NCI-H187 treated with DMSO at 0.1 percent for 48 hours (cell line): ENCODE data around the gene REL.
"Not testable (repeated sequence)": the region's sequence is repeated elsewhere in the genome, so short reads cannot be mapped to it uniquely, and the experiment has no call there.

Experiments
- DNase-seq: peaks from one replicate; lab custom pipeline; 2025; lab: John Stamatoyannopoulos, UW

The REL gene

GRCh38 chr2:60925994-60926740, 44.8 kb downstream of the REL start:
- peak; percentile 77 for DNase-seq

GRCh38 chr2:60926741-60927552, 45.6 kb downstream of the REL start:
- no peak for DNase-seq

- DNase-seq, result not testable (repeated sequence)
Measured at GRCh38 chr2:60932061-60932460, 50.7 kb downstream of the REL start.

DNA sequence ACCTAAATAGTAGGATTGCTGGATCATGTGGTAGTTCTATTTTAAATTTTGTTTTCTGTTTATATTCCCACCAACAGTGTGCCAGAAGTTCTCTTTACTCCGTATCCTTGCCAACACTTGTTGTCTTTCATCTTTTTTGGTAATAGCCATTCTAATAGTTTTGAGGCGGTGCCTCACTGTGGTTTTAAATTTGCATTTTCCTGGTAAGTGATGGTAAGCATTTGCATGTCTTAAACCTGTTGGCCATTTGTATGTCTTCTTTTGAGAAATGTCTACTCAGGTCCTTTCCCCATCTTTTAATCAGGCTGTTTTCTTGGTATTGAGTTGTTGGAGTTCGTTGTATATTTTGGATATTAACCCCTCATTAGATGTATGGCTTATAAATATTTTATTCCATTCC, 51.6 kb downstream of the REL start:
- DNase-seq, result no peak

DNA sequence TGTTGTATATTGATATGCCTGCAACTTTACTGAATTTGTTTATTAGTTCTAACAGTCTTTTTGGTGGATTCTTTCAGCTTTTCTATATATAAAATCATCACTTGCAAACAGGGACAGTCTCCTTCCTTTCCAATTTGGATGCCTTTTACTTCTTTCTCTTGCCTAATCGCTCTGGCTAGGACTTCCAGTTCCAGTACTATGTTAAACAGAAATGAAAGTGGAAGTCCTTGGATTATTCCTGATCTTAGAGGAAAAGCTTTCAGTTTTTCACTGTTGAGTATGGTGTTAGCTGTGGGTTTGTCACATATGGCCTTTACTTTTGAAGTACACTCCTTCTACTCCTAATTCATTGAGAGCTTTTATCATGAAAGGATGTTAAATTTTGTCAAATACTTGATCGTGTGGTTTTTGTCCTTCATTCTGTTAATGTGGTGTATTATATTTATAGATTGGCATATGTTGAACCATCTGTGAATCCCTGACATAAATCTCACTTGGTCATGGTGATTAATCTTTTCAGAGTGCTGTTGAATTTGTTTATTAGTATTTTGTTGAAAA, 52.9 kb downstream of the REL start:
- DNase-seq, result no peak

DNA sequence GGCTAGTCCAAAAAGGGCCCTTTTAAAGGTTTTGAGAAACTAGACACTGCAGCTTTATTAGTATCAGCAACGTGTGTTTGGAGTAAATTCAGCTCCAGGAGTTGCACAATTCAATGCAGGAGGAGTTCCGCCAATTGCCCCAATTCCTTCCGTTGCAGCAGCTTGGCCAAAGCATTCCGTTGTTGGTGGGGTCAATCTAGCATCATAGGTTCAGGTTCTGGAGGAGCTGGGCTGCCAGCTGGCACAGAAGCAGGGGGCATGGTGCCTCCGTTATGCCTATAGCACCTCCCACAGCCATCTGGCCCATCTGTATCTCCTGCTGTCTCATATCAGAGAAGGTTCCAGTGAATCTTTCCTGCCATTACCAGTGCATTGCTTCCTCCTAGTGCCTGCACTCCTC, 55.4 kb downstream of the REL start:
- DNase-seq, result no peak

DNA sequence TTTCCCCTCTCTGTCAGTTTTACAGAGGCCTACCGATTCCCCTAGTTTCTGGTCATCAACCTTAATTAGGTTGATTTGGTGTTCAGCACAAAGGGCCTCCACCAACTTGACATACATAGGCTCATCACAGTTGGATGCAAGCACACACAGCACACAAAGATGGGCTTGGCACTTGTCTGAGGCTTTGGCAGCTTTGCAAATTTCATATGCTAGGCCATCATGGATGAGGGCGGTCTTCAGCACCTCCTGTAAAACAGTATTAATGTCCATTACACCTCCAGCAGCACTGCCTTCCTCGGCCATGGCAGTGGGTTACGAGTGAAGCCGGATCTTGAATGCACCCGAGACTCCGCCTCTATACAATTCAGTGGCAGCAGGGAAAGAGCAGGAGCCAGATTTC, 56.9 kb downstream of the REL start:
- DNase-seq, result no peak

GRCh38 chr2:60939622-60940021, 58.2 kb downstream of the REL start:
- no peak for DNase-seq

DNA sequence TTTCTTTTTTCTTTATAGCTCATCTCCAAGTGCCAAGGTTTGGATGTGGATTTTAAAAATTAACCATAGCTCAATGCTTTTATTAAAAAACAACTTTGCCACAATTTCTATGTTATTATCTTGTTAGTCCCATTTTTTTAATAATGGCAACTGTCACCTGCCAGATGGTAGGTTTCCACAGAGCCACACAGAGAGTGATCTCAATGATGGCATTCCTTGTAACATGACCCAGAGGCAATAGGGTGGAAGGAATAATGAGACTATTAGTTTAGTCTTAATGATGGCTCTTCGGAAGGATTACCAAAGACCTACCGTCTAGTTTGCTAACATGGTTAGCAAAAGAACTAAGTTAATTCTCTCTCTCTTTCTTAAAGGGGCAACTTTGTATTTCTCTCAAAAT, 64.0 kb downstream of the REL start:
- DNase-seq, result no peak

DNA sequence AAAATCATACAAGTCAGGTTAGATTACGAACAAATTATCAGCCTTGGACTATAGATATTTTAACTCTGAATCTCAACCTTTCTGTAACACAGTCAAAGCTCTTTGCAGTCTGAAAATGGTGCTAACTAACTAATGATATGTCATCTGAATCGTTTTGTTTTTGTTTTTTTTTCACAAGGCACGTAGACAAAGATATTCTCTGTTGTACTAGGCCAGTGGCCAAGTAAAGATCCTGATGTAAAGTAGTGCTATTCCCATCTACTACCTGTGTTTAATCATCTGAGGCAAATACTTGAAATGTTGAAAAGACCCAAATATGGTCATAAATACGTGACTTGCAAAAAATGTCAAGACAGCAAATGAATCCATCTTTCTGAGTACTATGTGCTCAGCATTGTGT, 65.7 kb downstream of the REL start:
- no peak for DNase-seq

DNA sequence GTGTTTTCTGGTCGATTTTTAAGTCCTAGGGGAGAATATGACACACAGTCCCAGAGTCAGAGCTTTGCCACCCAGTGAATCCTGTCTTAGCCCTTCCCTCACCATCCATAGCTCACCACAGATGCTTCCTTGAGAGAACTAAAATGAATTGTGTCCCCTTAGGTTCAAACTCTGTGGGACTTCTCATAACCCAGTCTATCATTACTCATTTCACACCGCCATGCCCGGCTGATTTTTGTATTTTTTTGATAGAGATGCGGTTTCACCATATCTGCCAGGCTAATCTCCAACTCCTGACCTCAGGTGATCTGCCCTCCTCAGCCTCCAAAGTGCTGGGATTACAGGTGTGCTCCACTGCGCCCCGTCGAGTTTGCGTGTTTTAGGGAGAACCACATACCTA, 66.8 kb downstream of the REL start:
- no peak for DNase-seq

GRCh38 chr2:60948926-60949579, 67.7 kb downstream of the REL start:
- DNase-seq, result no peak

- no peak for DNase-seq
Measured at GRCh38 chr2:60954139-60954538, 72.8 kb downstream of the REL start.

- no peak for DNase-seq
Measured at GRCh38 chr2:60957224-60957623, 75.8 kb downstream of the REL start.

DNA sequence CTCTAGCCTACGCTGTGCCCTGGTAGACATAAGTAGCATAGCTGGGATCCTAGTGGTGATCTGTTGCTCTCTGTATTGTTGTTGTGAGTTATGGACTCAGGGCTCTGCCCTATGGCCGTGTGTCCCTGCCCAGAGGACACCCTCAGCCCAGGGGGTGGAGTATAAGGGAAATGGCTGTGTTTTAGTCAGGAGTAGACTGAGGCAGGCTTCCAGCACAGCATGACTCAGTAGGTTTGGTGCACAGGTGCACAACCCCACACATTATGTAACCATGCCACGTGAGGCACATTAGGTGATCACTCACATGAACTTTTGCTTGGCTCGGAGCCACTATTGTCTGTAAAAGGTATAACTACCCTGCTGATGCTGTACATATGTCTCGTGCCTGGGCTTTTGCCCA, 76.3 kb downstream of the REL start:
- no peak for DNase-seq

GRCh38 chr2:60958361-60958760, 77.0 kb downstream of the REL start:
- no peak for DNase-seq

- no peak for DNase-seq
Measured at GRCh38 chr2:60958800-60959199, 77.4 kb downstream of the REL start.

GRCh38 chr2:60959501-60959900, 78.1 kb downstream of the REL start:
- DNase-seq, result no peak

- no peak for DNase-seq
Measured at GRCh38 chr2:60960706-60961105, 79.3 kb downstream of the REL start.

DNA sequence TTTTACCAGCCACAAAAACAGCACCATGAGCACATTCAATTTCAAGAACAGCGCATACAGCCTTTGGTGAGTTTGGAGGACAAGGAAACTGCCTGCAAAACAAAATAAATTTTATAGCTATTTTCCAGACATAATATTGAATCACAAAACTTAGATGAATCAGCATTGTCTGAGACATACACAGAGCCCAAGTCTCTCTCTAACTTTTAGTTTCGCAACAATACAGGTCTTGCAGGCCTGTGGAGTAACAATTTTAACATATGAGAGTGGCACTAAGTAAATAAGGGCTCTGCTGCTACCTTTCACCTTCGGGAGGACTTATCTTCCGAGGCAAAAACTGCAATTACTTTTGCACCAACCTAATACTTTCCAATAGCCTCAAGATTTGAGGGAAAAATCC, 80.1 kb downstream of the REL start:
- no peak for DNase-seq

GRCh38 chr2:60962528-60962927, 81.2 kb downstream of the REL start:
- DNase-seq, result no peak

GRCh38 chr2:60963190-60963589, 81.8 kb downstream of the REL start:
- DNase-seq, result no peak
